Activated CD4-positive, alpha-beta T cell treated with anti-CD3 and anti-CD28 coated beads for 48 hours (primary cell): ENCODE results near the gene OSTF1.
A peak's percentile ranks its signal among the peaks of the same experiment; 100 is the strongest.

Source experiments
- DNase-seq: peaks from one replicate; pipeline ENCODE4 v3.0.0-alpha.2; 2020

Gene OSTF1

GRCh38 chr9:75086541-75087288 lies 1.6 kb upstream of the OSTF1 start:
- DNase-seq, result peak; percentile 30

- DNase-seq, result peak; percentile 49
Measured at GRCh38 chr9:75087289-75087823, 958 bp upstream of the OSTF1 start.

- peak; percentile 19 for DNase-seq
Measured at GRCh38 chr9:75088646-75089372, 495 bp downstream of the OSTF1 start.

GRCh38 chr9:75089373-75089766 lies 1.1 kb downstream of the OSTF1 start:
- DNase-seq, result no peak

GRCh38 chr9:75090579-75090978 lies 2.3 kb downstream of the OSTF1 start:
- DNase-seq, result no peak

- no peak for DNase-seq
Measured at GRCh38 chr9:75092766-75093165, 4.5 kb downstream of the OSTF1 start.

GRCh38 chr9:75096796-75097195 lies 8.5 kb downstream of the OSTF1 start:
- DNase-seq, result no peak

- DNase-seq, result no peak
Measured at GRCh38 chr9:75101004-75101588, 12.8 kb downstream of the OSTF1 start.

- no peak for DNase-seq
Measured at GRCh38 chr9:75102177-75102790, 14.0 kb downstream of the OSTF1 start.

- no peak for DNase-seq
Measured at GRCh38 chr9:75104607-75105006, 16.3 kb downstream of the OSTF1 start.

GRCh38 chr9:75105019-75105540 lies 16.8 kb downstream of the OSTF1 start:
- DNase-seq, result no peak

GRCh38 chr9:75105841-75106240 lies 17.5 kb downstream of the OSTF1 start:
- DNase-seq, result no peak

- DNase-seq, result no peak
Measured at GRCh38 chr9:75106857-75107256, 18.5 kb downstream of the OSTF1 start.

- DNase-seq, result no peak
Measured at GRCh38 chr9:75108571-75108970, 20.3 kb downstream of the OSTF1 start.

GRCh38 chr9:75109210-75109839 lies 21.0 kb downstream of the OSTF1 start:
- DNase-seq, result no peak

- DNase-seq, result no peak
Measured at GRCh38 chr9:75111019-75111622, 22.8 kb downstream of the OSTF1 start.

- DNase-seq, result no peak
Measured at GRCh38 chr9:75112789-75113188, 24.5 kb downstream of the OSTF1 start.

- DNase-seq, result no peak
Measured at GRCh38 chr9:75116306-75116705, 28.0 kb downstream of the OSTF1 start.

- peak; percentile 22 for DNase-seq
Measured at GRCh38 chr9:75117564-75117963, 29.2 kb downstream of the OSTF1 start.

- DNase-seq, result no peak
Measured at GRCh38 chr9:75120686-75121085, 32.4 kb downstream of the OSTF1 start.

- no peak for DNase-seq
Measured at GRCh38 chr9:75121914-75122558, 33.7 kb downstream of the OSTF1 start.

GRCh38 chr9:75123696-75124095 lies 35.4 kb downstream of the OSTF1 start:
- DNase-seq, result no peak
